H9 (cell line): ENCODE data around the gene CAMTA1. TPM values are rescaled to one million over a fixed set of nuclear protein-coding genes. Genes with fewer than 3 reads are reported as not detected.
A peak's percentile ranks its signal among the peaks of the same experiment; 100 is the strongest.

ENCODE experiments used
- DNase-seq: peaks from one replicate; pipeline ENCODE4 v3.0.0-alpha.2; 2017
- H2AFZ ChIP-seq: one replicate; pipeline ENCODE4 v1.6.1; 2013; ENCODE audit warnings: mild to moderate bottlenecking, low read length, control low read depth, moderate library complexity
- H2AK5ac ChIP-seq: 2 replicates; pipeline ENCODE4 v1.6.1; 2013; ENCODE audit warnings: low read length, control low read depth, mixed read lengths; ENCODE audit not compliant: insufficient read length
- H2BK120ac ChIP-seq: one replicate; pipeline ENCODE4 v1.6.1; 2013; ENCODE audit warnings: low read depth, mild to moderate bottlenecking, low read length, control low read depth, inconsistent platforms; ENCODE audit not compliant: poor library complexity, severe bottlenecking
- H2BK12ac ChIP-seq: 2 replicates; pipeline ENCODE4 v1.6.1; 2013; ENCODE audit warnings: low read length, control low read depth, mixed read lengths, low read depth; ENCODE audit not compliant: insufficient read length
- H2BK15ac ChIP-seq: 2 replicates; pipeline ENCODE4 v1.6.1; 2013; ENCODE audit warnings: low read depth, low read length, control low read depth
- H2BK20ac ChIP-seq: one replicate; pipeline ENCODE4 v1.6.1; 2013; ENCODE audit warnings: low read depth, mild to moderate bottlenecking, low read length, control low read depth, inconsistent platforms; ENCODE audit not compliant: poor library complexity, severe bottlenecking
- H2BK5ac ChIP-seq: 2 replicates; pipeline ENCODE4 v1.6.1; 2013; ENCODE audit warnings: low read length, control low read depth, mixed read lengths; ENCODE audit not compliant: insufficient read length
- H3K14ac ChIP-seq: 2 replicates; pipeline ENCODE4 v1.6.1; 2013; ENCODE audit warnings: low read length, control low read depth; ENCODE audit not compliant: insufficient read depth
- H3K18ac ChIP-seq: 2 replicates; pipeline ENCODE4 v1.6.1; 2013; ENCODE audit warnings: low read depth, mild to moderate bottlenecking, mixed read lengths, low read length, control low read depth; ENCODE audit not compliant: insufficient read length
- H3K23ac ChIP-seq: 2 replicates; pipeline ENCODE4 v1.6.1; 2013; ENCODE audit warnings: low read length, control low read depth, mixed read lengths, low read depth; ENCODE audit not compliant: insufficient read length
- H3K23me2 ChIP-seq: 2 replicates; pipeline ENCODE4 v1.6.1; 2013; ENCODE audit warnings: low read depth, mild to moderate bottlenecking, mixed read lengths, low read length, control low read depth; ENCODE audit not compliant: insufficient read length, poor library complexity, severe bottlenecking
- H3K27ac ChIP-seq: 2 replicates; pipeline ENCODE4 v1.5.1; 2013; ENCODE audit warnings: low read length, control low read depth, mixed read lengths, low read depth; ENCODE audit not compliant: insufficient read length
- H3K27me3 ChIP-seq: 2 replicates; pipeline ENCODE4 v1.6.1; 2013; ENCODE audit warnings: low read length, control low read depth, inconsistent platforms; ENCODE audit not compliant: insufficient read depth
- H3K4ac ChIP-seq: 2 replicates; pipeline ENCODE4 v1.6.1; 2013; ENCODE audit warnings: low read depth, mild to moderate bottlenecking, control low read depth, inconsistent platforms, low read length, moderate library complexity
- H3K4me1 ChIP-seq: 2 replicates; pipeline ENCODE4 v1.6.1; 2013; ENCODE audit warnings: low read length, control low read depth, inconsistent platforms; ENCODE audit not compliant: insufficient read depth
- H3K4me2 ChIP-seq: 2 replicates; pipeline ENCODE4 v1.6.1; 2013; ENCODE audit warnings: low read length, control low read depth, mixed read lengths; ENCODE audit not compliant: insufficient read length, insufficient read depth
- H3K56ac ChIP-seq: 2 replicates; pipeline ENCODE4 v1.6.1; 2013; ENCODE audit warnings: low read depth, mild to moderate bottlenecking, mixed read lengths, low read length, control low read depth; ENCODE audit not compliant: insufficient read length
- H3K79me1 ChIP-seq: 2 replicates; pipeline ENCODE4 v1.6.1; 2013; ENCODE audit warnings: low read depth, mild to moderate bottlenecking, moderate library complexity, low read length, control low read depth, inconsistent platforms; ENCODE audit not compliant: insufficient read depth, poor library complexity, severe bottlenecking
- H3K79me2 ChIP-seq: 2 replicates; pipeline ENCODE4 v1.6.1; 2013; ENCODE audit warnings: low read length, control low read depth, inconsistent platforms; ENCODE audit not compliant: insufficient read depth
- H3K9ac ChIP-seq: 2 replicates; pipeline ENCODE4 v1.6.1; 2013; ENCODE audit warnings: low read length, control low read depth, mixed read lengths; ENCODE audit not compliant: insufficient read length; ENCODE audit errors: extremely low read depth
- H3K9me3 ChIP-seq: one replicate; pipeline ENCODE4 v1.6.1; 2013; ENCODE audit warnings: low read depth, low read length, inconsistent platforms; ENCODE audit not compliant: control insufficient read depth
- H3T11ph ChIP-seq: one replicate; pipeline ENCODE4 v1.6.1; 2013; ENCODE audit warnings: mild to moderate bottlenecking, low read length, control low read depth, inconsistent platforms
- H4K20me1 ChIP-seq: one replicate; pipeline ENCODE4 v1.6.1; 2013; ENCODE audit not compliant: control insufficient read depth, insufficient read length, insufficient read depth
- H4K5ac ChIP-seq: 2 replicates; pipeline ENCODE4 v1.6.1; 2013; ENCODE audit warnings: low read depth, mild to moderate bottlenecking, mixed read lengths, low read length, control low read depth; ENCODE audit not compliant: insufficient read length
- H4K8ac ChIP-seq: replicated peaks from 2 replicates; pipeline ENCODE4 v1.6.1; 2013; ENCODE audit warnings: low read length, control low read depth, mixed read lengths, low read depth; ENCODE audit not compliant: insufficient read length
- H4K91ac ChIP-seq: 2 replicates; pipeline ENCODE4 v1.6.1; 2013; ENCODE audit warnings: low read depth, mild to moderate bottlenecking, moderate library complexity, mixed read lengths, low read length, control low read depth; ENCODE audit not compliant: insufficient read length
- H3K27ac Mint-ChIP-seq, 3 experiments: 2 replicates in 2 of 3; 3 replicates in 1 of 3; pipeline ENCODE4 v1.8.0; 2020 to 2021; ENCODE audit warnings: mixed read lengths in 3 of 3, mild to moderate bottlenecking in 1 of 3, moderate library complexity in 1 of 3
- H3K27me3 Mint-ChIP-seq: 2 replicates; pipeline ENCODE4 v1.8.0; 2021; ENCODE audit warnings: low read depth, mild to moderate bottlenecking, moderate library complexity, mixed read lengths
- H3K36me3 Mint-ChIP-seq, 3 experiments: 2 replicates in 2 of 3; 3 replicates in 1 of 3; pipeline ENCODE4 v1.8.0; 2020 to 2021; ENCODE audit warnings: low read depth in 3 of 3, mixed read lengths in 3 of 3; ENCODE audit not compliant: insufficient read depth in 1 of 3
- H3K4me1 Mint-ChIP-seq, 2 experiments: 2 replicates each; pipeline ENCODE4 v1.8.0; 2020; ENCODE audit warnings: mixed read lengths in 2 of 2
- H3K4me3 Mint-ChIP-seq, 2 experiments: 2 replicates in 1 of 2; 3 replicates in 1 of 2; pipeline ENCODE4 v1.8.0; 2020 to 2021; ENCODE audit warnings: mild to moderate bottlenecking in 2 of 2, mixed read lengths in 2 of 2, moderate library complexity in 1 of 2
- H3K9me3 Mint-ChIP-seq, 2 experiments: 2 replicates in 1 of 2; 3 replicates in 1 of 2; pipeline ENCODE4 v1.8.0; 2020; ENCODE audit warnings: mild to moderate bottlenecking in 2 of 2, mixed read lengths in 2 of 2, moderate library complexity in 1 of 2
- CTCF ChIP-seq: fragments of 200-600 bp; sonication (generic); conservative IDR thresholded peaks from 3 replicates; pipeline ENCODE4 v1.8.0; 2021; ENCODE audit warnings: antibody characterized with exemption, mild to moderate bottlenecking
- WGBS: extraction: QIAGEN DNeasy Blood & Tissue Kit; methylation state at CpG from one replicate; pipeline ENCODE4 v1.1.7; 2013; ENCODE audit warnings: missing lambda C conversion rate, low lambda C conversion rate, mixed read lengths; ENCODE audit not compliant: insufficient read length; ENCODE audit errors: extremely low coverage; 5-methylcytosine and 5-hydroxymethylcytosine counted together
- total RNA-seq: library from RNA; stranded (reverse); gene quantifications from 2 replicates; pipeline ENCODE4 v1.2.1, GENCODE V29; 2021

CAMTA1 gene
- total RNA-seq, 1 experiment from 2014 or later, result 115 TPM

GRCh38 chr1:7407980-7408770 is 622.9 kb downstream of the CAMTA1 start:
- no peak overlapping the region for H2BK12ac ChIP-seq
- peaks cover 2% of the 10 kb centered on the region; the same call in 1 of the 2 replicates for H3K4me1 ChIP-seq
- Mint-ChIP-seq H3K27ac (peak overlapping the region in 1 of 3 experiments; percentile 35; a peak in 1 of 7 replicates), H3K36me3 (no peaks in the 10 kb centered on the region), H3K9me3 (no peaks in the 10 kb centered on the region; a peak in 1 of 5 replicates), H3K27me3 (peaks cover 2% of the 10 kb centered on the region; the same call in 1 of the 2 replicates), H3K4me3 (no peak overlapping the region), H3K4me1 (peaks cover 16 to 23% of the 10 kb centered on the region in 2 experiments)
- H2BK15ac ChIP-seq, result no peak overlapping the region
- no peak for TF ChIP-seq CTCF
- no peaks in the 10 kb centered on the region for H3K27me3 ChIP-seq
- no peak overlapping the region for H2BK120ac ChIP-seq
- H3K56ac ChIP-seq, result no peak overlapping the region
- no peak overlapping the region for H2BK20ac ChIP-seq
- no peaks in the 10 kb centered on the region for H3K79me2 ChIP-seq
- DNase-seq, result peak; percentile 17
- WGBS, result no CpG with 5 or more reads among the region's 23 CpGs
- no peak overlapping the region for H2AFZ ChIP-seq
- no peaks in the 10 kb centered on the region for H3K79me1 ChIP-seq
- no peak overlapping the region; the same call in 1 of the 2 replicates for H3K14ac ChIP-seq
- no peaks in the 10 kb centered on the region for H3K23me2 ChIP-seq
- H3T11ph ChIP-seq, result no peak overlapping the region
- no peak overlapping the region for H4K8ac ChIP-seq
- H3K27ac ChIP-seq, result no peak overlapping the region
- H4K91ac ChIP-seq, result no peak overlapping the region
- no peak overlapping the region for H3K9ac ChIP-seq
- no peaks in the 10 kb centered on the region for H4K20me1 ChIP-seq
- no peaks in the 10 kb centered on the region for H3K9me3 ChIP-seq
- no peak overlapping the region for H3K18ac ChIP-seq
- H3K4me2 ChIP-seq, result no peak overlapping the region
- no peak overlapping the region for H3K23ac ChIP-seq
- no peak overlapping the region for H3K4ac ChIP-seq
- H4K5ac ChIP-seq, result no peak overlapping the region
- no peak overlapping the region for H2BK5ac ChIP-seq
- H2AK5ac ChIP-seq, result no peak overlapping the region
